ENCODE measurements around the gene TTLL3. TPM values are rescaled to one million over a fixed set of nuclear protein-coding genes. Genes with fewer than 3 reads are reported as not detected.
"Not testable (repeated sequence)": the region's sequence is repeated elsewhere in the genome, so short reads cannot be mapped to it uniquely, and the experiment has no call there.

The TTLL3 gene
- total and polyA plus RNA-seq, 2 donors: 10.4 to 84.0 TPM

- peaks cover 0 to 3% of the 10 kb centered on the region in 2 donors for H3K4me1 ChIP-seq (ENCODE audit: control insufficient read depth in 2 of 2, insufficient read depth in 2 of 2, low read length in 2 of 2)
- WGBS: 90% methylated on average over 16 of the region's 16 CpGs
- no peak overlapping the region for H3K27ac ChIP-seq (ENCODE audit: low read depth in 1 of 2, low read length in 1 of 2)
- no peaks in the 10 kb centered on the region for H3K36me3 ChIP-seq (ENCODE audit: control insufficient read depth in 2 of 2, insufficient read depth in 2 of 2, low read length in 1 of 2)
- no peaks in the 10 kb centered on the region for H3K9me3 ChIP-seq (ENCODE audit: control insufficient read depth in 2 of 2, insufficient read depth in 1 of 2, low read length in 1 of 2)
- H3K27me3 ChIP-seq (ENCODE audit: control insufficient read depth in 2 of 2, insufficient read depth in 1 of 2, low read length in 1 of 2): peaks cover 0 to 25% of the 10 kb centered on the region in 2 donors
- DNase-seq (ENCODE audit: low read depth in 6 of 9, low spot score in 9 of 9): no peak
- H3K4me3 ChIP-seq (ENCODE audit: low read length in 2 of 2): no peak overlapping the region
Measured at GRCh38 chr3:9864200-9864927, 54.3 kb downstream of the TTLL3 start.

GRCh38 chr3:9865125-9865637 is 55.1 kb downstream of the TTLL3 start:
- not testable (repeated sequence) for DNase-seq (ENCODE audit: low read depth in 6 of 9, low spot score in 9 of 9); H3K36me3 ChIP-seq (ENCODE audit: control insufficient read depth in 2 of 2, insufficient read depth in 2 of 2, low read length in 1 of 2); H3K4me3 ChIP-seq (ENCODE audit: low read length in 2 of 2); H3K27ac ChIP-seq (ENCODE audit: low read depth in 1 of 2, low read length in 1 of 2); H3K9me3 ChIP-seq (ENCODE audit: control insufficient read depth in 2 of 2, insufficient read depth in 1 of 2, low read length in 1 of 2); H3K4me1 ChIP-seq (ENCODE audit: control insufficient read depth in 2 of 2, insufficient read depth in 2 of 2, low read length in 2 of 2)
- H3K27me3 ChIP-seq (ENCODE audit: control insufficient read depth in 2 of 2, insufficient read depth in 1 of 2, low read length in 1 of 2): peaks cover 0 to 25% of the 10 kb centered on the region in 2 donors
- 96% methylated on average over 10 of the region's 10 CpGs for WGBS

- no peak overlapping the region for H3K27ac ChIP-seq (ENCODE audit: low read depth in 1 of 2, low read length in 1 of 2)
- 98% methylated on average over 8 of the region's 8 CpGs for WGBS
Measured at GRCh38 chr3:9866639-9867038, 56.6 kb downstream of the TTLL3 start.

DNA sequence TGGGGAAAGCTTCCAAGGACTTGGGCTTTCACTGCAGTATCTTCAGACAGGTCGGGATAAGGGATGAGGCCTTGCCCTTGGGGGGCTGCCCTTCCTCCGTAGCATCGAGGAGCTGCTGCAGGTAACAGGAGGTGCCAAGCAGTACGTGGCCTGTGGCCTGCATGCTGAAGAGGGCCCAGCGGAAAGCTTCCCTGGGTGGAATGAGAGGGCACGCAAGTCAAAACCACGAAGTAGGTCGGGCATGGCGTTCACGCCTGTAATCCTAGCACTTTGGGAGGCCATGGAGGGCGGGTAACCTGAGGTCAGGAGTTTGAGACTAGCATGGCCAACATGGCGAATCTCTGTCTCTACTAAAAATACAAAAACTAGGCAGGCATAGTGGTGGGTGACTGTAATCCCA is 57.0 kb downstream of the TTLL3 start:
- Histone ChIP-seq H3K9me3 (ENCODE audit: control insufficient read depth in 2 of 2, insufficient read depth in 1 of 2, low read length in 1 of 2) (no peaks in the 10 kb centered on the region), H3K27ac (ENCODE audit: low read depth in 1 of 2, low read length in 1 of 2) (no peak overlapping the region), H3K36me3 (ENCODE audit: control insufficient read depth in 2 of 2, insufficient read depth in 2 of 2, low read length in 1 of 2) (no peaks in the 10 kb centered on the region), H3K4me1 (ENCODE audit: control insufficient read depth in 2 of 2, insufficient read depth in 2 of 2, low read length in 2 of 2) (peaks cover 0 to 3% of the 10 kb centered on the region in 2 donors), H3K27me3 (ENCODE audit: control insufficient read depth in 2 of 2, insufficient read depth in 1 of 2, low read length in 1 of 2) (peaks cover 0 to 16% of the 10 kb centered on the region in 2 donors), H3K4me3 (ENCODE audit: low read length in 2 of 2) (no peak overlapping the region)
- DNase-seq (ENCODE audit: low read depth in 6 of 9, low spot score in 9 of 9): no peak
- 93% methylated on average over 12 of the region's 12 CpGs for WGBS

More at GRCh38 chr3:9866639-9867038, 56.6 kb downstream of the TTLL3 start:
- Histone ChIP-seq H3K27me3 (ENCODE audit: control insufficient read depth in 2 of 2, insufficient read depth in 1 of 2, low read length in 1 of 2) (peaks cover 0 to 20% of the 10 kb centered on the region in 2 donors), H3K9me3 (ENCODE audit: control insufficient read depth in 2 of 2, insufficient read depth in 1 of 2, low read length in 1 of 2) (no peaks in the 10 kb centered on the region), H3K4me1 (ENCODE audit: control insufficient read depth in 2 of 2, insufficient read depth in 2 of 2, low read length in 2 of 2) (peaks cover 0 to 3% of the 10 kb centered on the region in 2 donors), H3K4me3 (ENCODE audit: low read length in 2 of 2) (no peak overlapping the region), H3K36me3 (ENCODE audit: control insufficient read depth in 2 of 2, insufficient read depth in 2 of 2, low read length in 1 of 2) (no peaks in the 10 kb centered on the region)
- no peak for DNase-seq (ENCODE audit: low read depth in 6 of 9, low spot score in 9 of 9)

DNA sequence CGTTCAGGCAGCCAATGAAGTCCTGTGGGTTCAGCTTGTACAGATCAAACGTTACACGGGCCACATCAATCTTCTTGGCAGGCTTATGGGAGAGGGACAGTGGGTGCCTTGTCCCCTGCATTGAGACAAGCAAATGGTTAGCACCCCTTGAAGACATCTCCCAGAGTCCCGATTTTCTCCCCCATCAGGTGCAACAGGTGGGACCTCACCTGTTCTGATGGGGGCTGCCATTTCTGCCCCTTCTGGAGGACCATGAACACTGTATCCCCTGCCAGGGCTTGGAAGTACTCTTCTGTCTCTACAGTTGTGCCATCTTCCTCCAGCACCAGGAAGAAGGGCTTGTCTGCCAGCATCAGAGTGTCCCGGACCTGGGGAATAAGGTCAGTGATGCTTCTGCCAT is 59.9 kb downstream of the TTLL3 start:
- 96% methylated on average over 5 of the region's 5 CpGs for WGBS
- H3K4me1 ChIP-seq (ENCODE audit: control insufficient read depth in 2 of 2, insufficient read depth in 2 of 2, low read length in 2 of 2): no peaks in the 10 kb centered on the region
- H3K36me3 ChIP-seq (ENCODE audit: control insufficient read depth in 2 of 2, insufficient read depth in 2 of 2, low read length in 1 of 2): no peaks in the 10 kb centered on the region

DNA sequence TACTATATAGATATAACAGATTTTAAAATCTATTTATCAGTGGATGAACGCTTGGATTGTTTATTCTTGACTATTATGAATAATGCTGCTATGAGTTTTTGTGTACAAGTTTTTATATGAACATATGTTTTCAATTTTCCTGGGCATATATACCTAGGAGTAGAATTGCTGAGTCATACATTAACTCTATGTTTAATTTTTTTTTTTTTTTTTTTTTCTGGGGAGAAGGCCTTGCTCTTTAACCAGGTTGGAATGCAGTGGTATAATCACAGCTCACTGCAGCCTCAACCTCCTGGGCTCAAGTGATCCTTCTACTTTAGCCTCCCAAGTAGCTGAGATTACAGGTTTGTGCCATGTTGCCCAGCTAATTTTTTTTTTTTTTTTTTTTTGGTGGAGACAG is 60.9 kb downstream of the TTLL3 start:
- H3K4me1 ChIP-seq (ENCODE audit: control insufficient read depth in 2 of 2, insufficient read depth in 2 of 2, low read length in 2 of 2): no peaks in the 10 kb centered on the region
- no peak overlapping the region for H3K4me3 ChIP-seq (ENCODE audit: low read length in 2 of 2)
- H3K9me3 ChIP-seq (ENCODE audit: control insufficient read depth in 2 of 2, insufficient read depth in 1 of 2, low read length in 1 of 2): no peaks in the 10 kb centered on the region
- no peaks in the 10 kb centered on the region for H3K27me3 ChIP-seq (ENCODE audit: control insufficient read depth in 2 of 2, insufficient read depth in 1 of 2, low read length in 1 of 2)
- H3K36me3 ChIP-seq (ENCODE audit: control insufficient read depth in 2 of 2, insufficient read depth in 2 of 2, low read length in 1 of 2): no peaks in the 10 kb centered on the region
- DNase-seq (ENCODE audit: low read depth in 6 of 9, low spot score in 9 of 9): no peak
- WGBS: 53% methylated on average over 1 of the region's 1 CpG
- no peak overlapping the region for H3K27ac ChIP-seq (ENCODE audit: low read depth in 1 of 2, low read length in 1 of 2)

More for the DNA sequence above, 59.9 kb downstream of the TTLL3 start:
- no peak overlapping the region for H3K27ac ChIP-seq (ENCODE audit: low read depth in 1 of 2, low read length in 1 of 2)
- DNase-seq (ENCODE audit: low read depth in 6 of 9, low spot score in 9 of 9): no peak
- no peaks in the 10 kb centered on the region for H3K9me3 ChIP-seq (ENCODE audit: control insufficient read depth in 2 of 2, insufficient read depth in 1 of 2, low read length in 1 of 2)
- H3K4me3 ChIP-seq (ENCODE audit: low read length in 2 of 2): no peak overlapping the region
- H3K27me3 ChIP-seq (ENCODE audit: control insufficient read depth in 2 of 2, insufficient read depth in 1 of 2, low read length in 1 of 2): no peaks in the 10 kb centered on the region

GRCh38 chr3:9872067-9872466 is 62.0 kb downstream of the TTLL3 start:
- H3K4me3 ChIP-seq (ENCODE audit: low read length in 2 of 2); H3K27ac ChIP-seq (ENCODE audit: low read depth in 1 of 2, low read length in 1 of 2); H3K4me1 ChIP-seq (ENCODE audit: control insufficient read depth in 2 of 2, insufficient read depth in 2 of 2, low read length in 2 of 2); H3K9me3 ChIP-seq (ENCODE audit: control insufficient read depth in 2 of 2, insufficient read depth in 1 of 2, low read length in 1 of 2); H3K36me3 ChIP-seq (ENCODE audit: control insufficient read depth in 2 of 2, insufficient read depth in 2 of 2, low read length in 1 of 2); DNase-seq (ENCODE audit: low read depth in 6 of 9, low spot score in 9 of 9); H3K27me3 ChIP-seq (ENCODE audit: control insufficient read depth in 2 of 2, insufficient read depth in 1 of 2, low read length in 1 of 2): not testable (repeated sequence)
- 98% methylated on average over 5 of the region's 5 CpGs for WGBS

GRCh38 chr3:9875448-9875847 is 65.4 kb downstream of the TTLL3 start:
- Histone ChIP-seq H3K27ac (ENCODE audit: low read depth in 1 of 2, low read length in 1 of 2) (no peak overlapping the region), H3K9me3 (ENCODE audit: control insufficient read depth in 2 of 2, insufficient read depth in 1 of 2, low read length in 1 of 2) (no peaks in the 10 kb centered on the region), H3K27me3 (ENCODE audit: control insufficient read depth in 2 of 2, insufficient read depth in 1 of 2, low read length in 1 of 2) (no peaks in the 10 kb centered on the region), H3K4me1 (ENCODE audit: control insufficient read depth in 2 of 2, insufficient read depth in 2 of 2, low read length in 2 of 2) (no peaks in the 10 kb centered on the region), H3K4me3 (ENCODE audit: low read length in 2 of 2) (no peak overlapping the region), H3K36me3 (ENCODE audit: control insufficient read depth in 2 of 2, insufficient read depth in 2 of 2, low read length in 1 of 2) (no peaks in the 10 kb centered on the region)
- no peak for DNase-seq (ENCODE audit: low read depth in 6 of 9, low spot score in 9 of 9)

- DNase-seq (ENCODE audit: low read depth in 6 of 9, low spot score in 9 of 9); H3K4me3 ChIP-seq (ENCODE audit: low read length in 2 of 2); H3K36me3 ChIP-seq (ENCODE audit: control insufficient read depth in 2 of 2, insufficient read depth in 2 of 2, low read length in 1 of 2); H3K27me3 ChIP-seq (ENCODE audit: control insufficient read depth in 2 of 2, insufficient read depth in 1 of 2, low read length in 1 of 2); H3K4me1 ChIP-seq (ENCODE audit: control insufficient read depth in 2 of 2, insufficient read depth in 2 of 2, low read length in 2 of 2); H3K9me3 ChIP-seq (ENCODE audit: control insufficient read depth in 2 of 2, insufficient read depth in 1 of 2, low read length in 1 of 2); H3K27ac ChIP-seq (ENCODE audit: low read depth in 1 of 2, low read length in 1 of 2): not testable (repeated sequence)
- WGBS: 95% methylated on average over 4 of the region's 4 CpGs
Measured at GRCh38 chr3:9876255-9876654, 66.2 kb downstream of the TTLL3 start.

Measured in thymus (tissue), 11 donors.